Neuronal stem cell (in vitro differentiated cells): ENCODE results near the gene FLT4.
A peak's percentile ranks its signal among the peaks of the same experiment; 100 is the strongest.

ENCODE experiments used
- DNase-seq: peaks from one replicate; pipeline ENCODE4 v3.0.0-alpha.2; 2013; ENCODE audit warnings: low spot score
- H2AFZ ChIP-seq: one replicate; pipeline ENCODE4 v1.6.1; 2013; ENCODE audit warnings: mild to moderate bottlenecking, low read length, inconsistent platforms
- H2AK5ac ChIP-seq: 2 replicates; pipeline ENCODE4 v1.6.1; 2013; ENCODE audit warnings: low read depth, mild to moderate bottlenecking, inconsistent platforms, low read length, moderate library complexity, mixed read lengths
- H2BK120ac ChIP-seq: 2 replicates; pipeline ENCODE4 v1.6.1; 2013; ENCODE audit warnings: low read depth, mild to moderate bottlenecking, inconsistent platforms, low read length, moderate library complexity, mixed read lengths
- H2BK12ac ChIP-seq: one replicate; pipeline ENCODE4 v1.6.1; 2013; ENCODE audit warnings: low read length, inconsistent platforms
- H2BK15ac ChIP-seq: 2 replicates; pipeline ENCODE4 v1.6.1; 2013; ENCODE audit warnings: mild to moderate bottlenecking, low read length, inconsistent platforms, mixed read lengths
- H2BK5ac ChIP-seq: one replicate; pipeline ENCODE4 v1.6.1; 2013; ENCODE audit warnings: inconsistent platforms, mild to moderate bottlenecking, low read length, moderate library complexity
- H3K14ac ChIP-seq: one replicate; pipeline ENCODE4 v1.6.1; 2013; ENCODE audit warnings: low read length, inconsistent platforms
- H3K18ac ChIP-seq: 2 replicates; pipeline ENCODE4 v1.6.1; 2013; ENCODE audit warnings: low read length, inconsistent platforms
- H3K23ac ChIP-seq: 2 replicates; pipeline ENCODE4 v1.6.1; 2013; ENCODE audit warnings: low read depth, mild to moderate bottlenecking, mixed read lengths, low read length, inconsistent platforms; ENCODE audit not compliant: poor library complexity
- H3K27ac ChIP-seq: replicated peaks from 3 replicates; pipeline ENCODE4 v1.5.1; 2013; ENCODE audit warnings: low read length, inconsistent platforms
- H3K27me3 ChIP-seq, 3 experiments: 2 replicates each; pipeline ENCODE4 v1.6.1; 2013; ENCODE audit warnings: low read length in 3 of 3, mild to moderate bottlenecking in 2 of 3, inconsistent platforms in 1 of 3, low read depth in 1 of 3, mixed read lengths in 1 of 3, moderate library complexity in 1 of 3; ENCODE audit not compliant: control insufficient read depth in 3 of 3, insufficient read depth in 3 of 3
- H3K36me3 ChIP-seq, 2 donors: replicated peaks in 1 of 2; 2 replicates each; pipeline ENCODE4 v1.6.1; 2013; ENCODE audit warnings: low read length in 2 of 2; ENCODE audit not compliant: control insufficient read depth in 2 of 2, insufficient read depth in 2 of 2
- H3K4ac ChIP-seq: 2 replicates; pipeline ENCODE4 v1.6.1; 2013; ENCODE audit warnings: inconsistent platforms, mild to moderate bottlenecking, low read length, moderate library complexity
- H3K4me1 ChIP-seq, 2 donors: 1 replicate in 1 of 2; 2 replicates in 1 of 2; pipeline ENCODE4 v1.6.1; 2013; ENCODE audit warnings: low read length in 2 of 2, low read depth in 1 of 2; ENCODE audit not compliant: control insufficient read depth in 2 of 2, insufficient read depth in 1 of 2
- H3K4me2 ChIP-seq: one replicate; pipeline ENCODE4 v1.6.1; 2013; ENCODE audit warnings: mild to moderate bottlenecking, low read length, inconsistent platforms; ENCODE audit not compliant: insufficient read depth, poor library complexity, severe bottlenecking
- H3K4me3 ChIP-seq, 2 donors: 2 replicates each; pipeline ENCODE4 v1.5.1; 2013; ENCODE audit warnings: low read length in 2 of 2, mild to moderate bottlenecking in 2 of 2, inconsistent platforms in 1 of 2, moderate library complexity in 1 of 2
- H3K79me1 ChIP-seq: one replicate; pipeline ENCODE4 v1.6.1; 2013; ENCODE audit warnings: low read depth, mild to moderate bottlenecking, inconsistent platforms, low read length, moderate library complexity
- H3K9ac ChIP-seq: one replicate; pipeline ENCODE4 v1.6.1; 2013; ENCODE audit warnings: mild to moderate bottlenecking, low read depth, low read length, inconsistent platforms; ENCODE audit not compliant: poor library complexity
- H3K9me3 ChIP-seq, 2 donors: replicated peaks in 1 of 2; 2 replicates each; pipeline versions ENCODE3 to v1.6.1; 2013; ENCODE audit warnings: low read length in 2 of 2, mild to moderate bottlenecking in 2 of 2, inconsistent platforms in 1 of 2, low read depth in 1 of 2, mixed read lengths in 1 of 2, moderate library complexity in 1 of 2; ENCODE audit not compliant: control insufficient read depth in 2 of 2, insufficient read depth in 1 of 2
- H4K8ac ChIP-seq: one replicate; pipeline ENCODE4 v1.6.1; 2013; ENCODE audit warnings: low read depth, mild to moderate bottlenecking, inconsistent platforms, low read length, moderate library complexity
- H4K91ac ChIP-seq: one replicate; pipeline ENCODE4 v1.6.1; 2013; ENCODE audit warnings: low read length, low read depth, mild to moderate bottlenecking, inconsistent platforms; ENCODE audit not compliant: poor library complexity
- WGBS, 2 donors: extraction: QIAGEN DNeasy Blood & Tissue Kit; methylation state at CpG; one replicate each; pipeline ENCODE4 v1.1.7; 2013; ENCODE audit warnings: missing lambda C conversion rate in 2 of 2, mixed read lengths in 1 of 2; ENCODE audit not compliant: insufficient read length in 2 of 2, insufficient replicate concordance in 1 of 2; ENCODE audit errors: extremely low coverage in 2 of 2; 5-methylcytosine and 5-hydroxymethylcytosine counted together

The FLT4 gene

GRCh38 chr5:180641566-180641900 is 7.9 kb downstream of the FLT4 start:
- no peak overlapping the region for H4K8ac ChIP-seq
- no peak overlapping the region for H2BK5ac ChIP-seq
- no peak overlapping the region for H3K14ac ChIP-seq
- H3K4me1 ChIP-seq: peaks cover 0 to 1% of the 10 kb centered on the region in 2 donors
- H2AK5ac ChIP-seq: peak overlapping the region; percentile 91
- no peak for DNase-seq
- H2BK12ac ChIP-seq: no peak overlapping the region
- no peak overlapping the region for H3K9ac ChIP-seq
- peak overlapping the region; percentile 72 for H3K18ac ChIP-seq
- H3K4me3 ChIP-seq: no peak overlapping the region
- H3K9me3 ChIP-seq: no peaks in the 10 kb centered on the region
- H3K79me1 ChIP-seq: peaks cover 3% of the 10 kb centered on the region
- H2AFZ ChIP-seq: no peak overlapping the region
- no peak overlapping the region for H4K91ac ChIP-seq
- no peaks in the 10 kb centered on the region for H3K36me3 ChIP-seq
- no peak overlapping the region for H3K23ac ChIP-seq
- no CpG with 5 or more reads among the region's 6 CpGs for WGBS, 2 donors
- peak overlapping the region; percentile 91 for H2BK120ac ChIP-seq
- no peak overlapping the region for H2BK15ac ChIP-seq
- H3K4ac ChIP-seq: peak overlapping the region; percentile 89
- H3K27me3 ChIP-seq: peaks cover 0 to 53% (median 0%) of the 10 kb centered on the region in 3 experiments
- H3K27ac ChIP-seq: no peak overlapping the region
- H3K4me2 ChIP-seq: no peak overlapping the region

- Histone ChIP-seq H3K14ac (peak overlapping the region; percentile 71), H4K8ac (peak overlapping the region; percentile 43), H2BK12ac (peak overlapping the region; percentile 73), H2BK5ac (no peak overlapping the region), H3K9me3 (no peaks in the 10 kb centered on the region), H3K27ac (no peak overlapping the region), H2BK15ac (no peak overlapping the region), H3K36me3 (no peaks in the 10 kb centered on the region), H3K79me1 (peaks cover 3% of the 10 kb centered on the region), H3K23ac (no peak overlapping the region), H3K9ac (peak overlapping the region; percentile 70), H3K4me2 (no peak overlapping the region), H2AFZ (no peak overlapping the region), H3K4me1 (peaks cover 0 to 1% of the 10 kb centered on the region in 2 donors), H4K91ac (no peak overlapping the region), H3K18ac (peak overlapping the region; percentile 72), H3K4me3 (no peak overlapping the region), H3K27me3 (peaks cover 0 to 48% (median 0%) of the 10 kb centered on the region in 3 experiments), H2BK120ac (peak overlapping the region; percentile 91), H2AK5ac (peak overlapping the region; percentile 91), H3K4ac (peak overlapping the region; percentile 89)
- WGBS, 2 donors: no CpG with 5 or more reads among the region's 19 CpGs
- DNase-seq: no peak
These were observed 8.4 kb downstream of the FLT4 start for GRCh38 chr5:180640861-180641565.

GRCh38 chr5:180640611-180640860 is 8.9 kb downstream of the FLT4 start:
- Histone ChIP-seq H2BK12ac (no peak overlapping the region), H3K23ac (no peak overlapping the region), H3K4me3 (no peak overlapping the region), H4K91ac (no peak overlapping the region), H3K27ac (no peak overlapping the region), H2AFZ (no peak overlapping the region), H2BK5ac (no peak overlapping the region), H3K4me2 (no peak overlapping the region), H3K4me1 (peaks cover 0 to 1% of the 10 kb centered on the region in 2 donors), H3K36me3 (no peaks in the 10 kb centered on the region), H4K8ac (peak overlapping the region; percentile 19), H2BK120ac (no peak overlapping the region), H3K14ac (no peak overlapping the region), H3K27me3 (peaks cover 0 to 43% (median 0%) of the 10 kb centered on the region in 3 experiments), H3K9ac (no peak overlapping the region), H3K4ac (no peak overlapping the region), H3K79me1 (peaks cover 2% of the 10 kb centered on the region), H2AK5ac (no peak overlapping the region), H3K18ac (no peak overlapping the region), H3K9me3 (no peaks in the 10 kb centered on the region), H2BK15ac (no peak overlapping the region)
- WGBS, 2 donors: no CpG with 5 or more reads among the region's 6 CpGs
- no peak for DNase-seq

- WGBS, 2 donors: no CpG with 5 or more reads among the region's 27 CpGs
- peak overlapping the region; percentile 30 for H4K91ac ChIP-seq
- DNase-seq: no peak
These were observed 9.4 kb downstream of the FLT4 start for GRCh38 chr5:180639741-180640610.

More at GRCh38 chr5:180639741-180640610, 9.4 kb downstream of the FLT4 start:
- Histone ChIP-seq H3K9me3 (no peaks in the 10 kb centered on the region), H3K4me2 (no peak overlapping the region), H2BK5ac (no peak overlapping the region), H4K8ac (peak overlapping the region; percentile 92), H2BK12ac (peak overlapping the region; percentile 41), H3K36me3 (no peaks in the 10 kb centered on the region), H3K18ac (peak overlapping the region; percentile 7), H2BK15ac (no peak overlapping the region), H3K23ac (peak overlapping the region; percentile 97), H3K4ac (no peak overlapping the region), H3K14ac (peak overlapping the region; percentile 98), H3K9ac (peak overlapping the region; percentile 30), H3K79me1 (peaks cover 1% of the 10 kb centered on the region), H3K4me3 (no peak overlapping the region), H3K4me1 (peaks cover 0 to 1% of the 10 kb centered on the region in 2 donors), H2AFZ (peak overlapping the region; percentile 58), H3K27me3 (peaks cover 0 to 37% (median 0%) of the 10 kb centered on the region in 3 experiments), H2AK5ac (peak overlapping the region; percentile 56), H3K27ac (no peak overlapping the region), H2BK120ac (no peak overlapping the region)
